Measurements from ENCODE around the gene CCN6. TPM values are rescaled to one million over a fixed set of nuclear protein-coding genes. Genes with fewer than 3 reads are reported as not detected.

The CCN6 gene
- total RNA-seq, 2 experiments from 2014 or later = 0.26 to 0.32 TPM

DNA sequence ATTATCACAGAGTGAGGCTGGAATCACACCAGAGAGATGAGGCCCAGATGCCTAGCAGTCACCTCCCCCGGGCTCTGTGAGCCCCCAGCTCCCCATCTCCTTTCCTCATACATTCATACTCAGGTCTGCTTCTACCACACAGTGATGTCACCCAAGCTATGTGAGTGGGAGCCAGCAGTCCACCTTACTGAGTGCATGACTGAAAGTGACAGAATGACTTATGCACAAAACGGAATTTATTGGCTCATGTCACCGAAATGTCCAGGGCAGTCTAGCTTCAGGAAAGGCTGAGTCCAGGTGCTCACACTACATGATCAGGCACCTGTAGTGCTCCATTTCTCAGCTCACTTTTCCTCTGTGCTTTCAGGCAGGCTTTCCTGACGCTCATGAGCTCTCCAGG lies 36.7 kb upstream of the CCN6 start:
- intact Hi-C loops (cut with DNase I, micrococcal nuclease) = loop anchor here in 1 of 2 experiments (1.0 to 2.0 kb wide), 5 partner anchors 18 to 534 kb away; partner anchors contain the start of gene REV3L
- Mint-ChIP-seq H3K27me3 (no peaks in the 10 kb centered on the region), H3K4me1 (peaks cover 79% of the 10 kb centered on the region), H3K36me3 (ENCODE audit: low read depth) (no peaks in the 10 kb centered on the region), H3K9me3 (ENCODE audit: low read depth) (no peaks in the 10 kb centered on the region), H3K27ac (peak overlapping the region; percentile 84), H3K4me3 (peak overlapping the region; percentile 52)
- ATAC-seq = peak; percentile 82
- DNase-seq = peak; percentile 78
- POLR2A ChIA-PET = interaction anchor here (0.6 to 2.4 kb wide), 15 partner anchors 11 to 758 kb away, joined by 3 to 11 read pairs (median 4); partner anchors contain the start of gene FYN
- CTCF ChIA-PET = interaction anchor here (0.6 to 5.3 kb wide), 19 partner anchors 11 to 452 kb away, joined by 3 to 65 read pairs (median 4); no protein-coding TSS in a partner anchor

GRCh38 chr6:112017760-112018537 lies 36.0 kb upstream of the CCN6 start:
- no peak for DNase-seq
- Mint-ChIP-seq H3K9me3 (ENCODE audit: low read depth) (no peaks in the 10 kb centered on the region), H3K36me3 (ENCODE audit: low read depth) (no peaks in the 10 kb centered on the region), H3K27ac (peak overlapping the region; percentile 84), H3K27me3 (no peaks in the 10 kb centered on the region), H3K4me1 (peaks cover 80% of the 10 kb centered on the region), H3K4me3 (peak overlapping the region; percentile 52)
- POLR2A ChIA-PET = interaction anchor here (0.7 to 2.4 kb wide), 5 partner anchors 9 to 194 kb away, joined by 3 to 11 read pairs (median 3); partner anchors contain the start of gene FYN
- ATAC-seq = no peak
- CTCF ChIA-PET = interaction anchor here (0.8 to 5.3 kb wide), 17 partner anchors 7 to 307 kb away, joined by 3 to 65 read pairs (median 4); no protein-coding TSS in a partner anchor
- intact Hi-C loops (cut with DNase I, micrococcal nuclease) = loop anchor here in 1 of 2 experiments (1.0 to 2.0 kb wide), 5 partner anchors 17 to 535 kb away; partner anchors contain the start of gene REV3L

GRCh38 chr6:112018619-112019416 lies 35.1 kb upstream of the CCN6 start:
- POLR2A ChIA-PET = interaction anchor here (0.7 to 1.2 kb wide), 3 partner anchors 8 to 195 kb away, joined by 3 read pairs; no protein-coding TSS in a partner anchor
- peaks cover 2% of the 10 kb centered on the region for H3K36me3 Mint-ChIP-seq (ENCODE audit: low read depth)
- DNase-seq (no peak), ATAC-seq (no peak)
- H3K4me1 Mint-ChIP-seq = peaks cover 78% of the 10 kb centered on the region
- peak overlapping the region; percentile 43 for H3K27ac Mint-ChIP-seq
- CTCF ChIA-PET = interaction anchor here (1.1 to 5.3 kb wide), 7 partner anchors 8 to 259 kb away, joined by 3 to 65 read pairs (median 9); no protein-coding TSS in a partner anchor
- H3K27me3 Mint-ChIP-seq = no peaks in the 10 kb centered on the region
- intact Hi-C loops (cut with DNase I, micrococcal nuclease) = no loop called here
- peaks cover 4% of the 10 kb centered on the region for H3K9me3 Mint-ChIP-seq (ENCODE audit: low read depth)
- H3K4me3 Mint-ChIP-seq = no peak overlapping the region

DNA sequence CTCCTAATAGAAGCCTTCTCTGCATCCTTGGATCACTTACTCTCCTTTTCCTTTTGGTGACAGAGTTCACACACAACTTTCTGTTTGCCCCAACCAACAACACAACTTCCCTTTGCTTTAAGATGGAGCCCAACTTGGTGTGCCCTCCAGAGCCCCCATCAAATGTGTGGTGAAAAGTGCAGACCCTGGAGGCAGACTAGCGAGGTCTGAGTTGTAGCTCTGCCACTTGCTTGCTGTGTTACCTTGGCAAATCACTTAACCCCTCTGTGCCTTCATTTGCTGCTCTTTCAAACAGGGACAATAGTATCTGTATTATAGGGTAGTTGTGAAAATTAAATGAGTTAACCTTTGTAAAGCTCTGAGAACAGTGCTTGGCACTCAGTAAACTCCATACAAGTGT lies 34.3 kb upstream of the CCN6 start:
- no peak overlapping the region for H3K4me3 Mint-ChIP-seq
- no peaks in the 10 kb centered on the region for H3K27me3 Mint-ChIP-seq
- intact Hi-C loops (cut with DNase I, micrococcal nuclease) = no loop called here
- peaks cover 10% of the 10 kb centered on the region for H3K36me3 Mint-ChIP-seq (ENCODE audit: low read depth)
- CTCF ChIA-PET = interaction anchor here (1.2 to 2.2 kb wide), 3 partner anchors 9 to 176 kb away, joined by 3 to 9 read pairs (median 8); no protein-coding TSS in a partner anchor
- H3K27ac Mint-ChIP-seq = peak overlapping the region; percentile 43
- no peak for ATAC-seq
- POLR2A ChIA-PET = no interaction called here
- H3K4me1 Mint-ChIP-seq = peaks cover 73% of the 10 kb centered on the region
- H3K9me3 Mint-ChIP-seq (ENCODE audit: low read depth) = peaks cover 11% of the 10 kb centered on the region
- DNase-seq = no peak

GRCh38 chr6:112021691-112022310 lies 32.1 kb upstream of the CCN6 start:
- H3K27ac Mint-ChIP-seq = no peak overlapping the region
- ChIA-PET CTCF (no interaction called here), POLR2A (no interaction called here)
- intact Hi-C loops (cut with DNase I, micrococcal nuclease) = no loop called here
- no peak overlapping the region for H3K4me3 Mint-ChIP-seq
- no peak for DNase-seq
- no peak for ATAC-seq
- peaks cover 57% of the 10 kb centered on the region for H3K4me1 Mint-ChIP-seq
- H3K27me3 Mint-ChIP-seq = no peaks in the 10 kb centered on the region
- peaks cover 20% of the 10 kb centered on the region for H3K36me3 Mint-ChIP-seq (ENCODE audit: low read depth)
- H3K9me3 Mint-ChIP-seq (ENCODE audit: low read depth) = peaks cover 11% of the 10 kb centered on the region

DNA sequence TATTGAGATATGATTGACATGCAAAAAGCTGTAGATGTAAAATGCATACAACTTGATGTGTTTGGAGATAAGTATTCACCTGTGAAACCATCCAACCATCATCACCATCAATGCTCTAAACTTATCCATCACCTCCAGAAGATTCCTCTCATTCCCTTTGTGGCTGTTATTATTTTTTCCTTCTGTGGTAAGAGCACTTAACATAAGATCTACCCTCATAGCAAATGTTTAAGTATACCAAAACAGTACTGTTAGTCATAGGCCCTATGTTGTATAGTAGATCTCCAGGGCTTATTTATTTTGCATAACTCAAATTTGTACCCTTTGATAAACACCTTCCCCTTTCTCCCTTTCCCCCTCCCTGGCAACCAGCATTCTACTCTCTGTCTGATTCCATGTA lies 31.2 kb upstream of the CCN6 start:
- H3K9me3 Mint-ChIP-seq (ENCODE audit: low read depth) = peaks cover 11% of the 10 kb centered on the region
- POLR2A ChIA-PET = no interaction called here
- H3K4me1 Mint-ChIP-seq = peaks cover 57% of the 10 kb centered on the region
- no peak overlapping the region for H3K4me3 Mint-ChIP-seq
- DNase-seq (no peak), ATAC-seq (no peak)
- intact Hi-C loops (cut with DNase I, micrococcal nuclease) = no loop called here
- peaks cover 27% of the 10 kb centered on the region for H3K36me3 Mint-ChIP-seq (ENCODE audit: low read depth)
- CTCF ChIA-PET = interaction anchor here (0.6 to 1.0 kb wide), 3 partner anchors 19 to 678 kb away, joined by 3 read pairs; no protein-coding TSS in a partner anchor
- no peaks in the 10 kb centered on the region for H3K27me3 Mint-ChIP-seq
- H3K27ac Mint-ChIP-seq = no peak overlapping the region

DNA sequence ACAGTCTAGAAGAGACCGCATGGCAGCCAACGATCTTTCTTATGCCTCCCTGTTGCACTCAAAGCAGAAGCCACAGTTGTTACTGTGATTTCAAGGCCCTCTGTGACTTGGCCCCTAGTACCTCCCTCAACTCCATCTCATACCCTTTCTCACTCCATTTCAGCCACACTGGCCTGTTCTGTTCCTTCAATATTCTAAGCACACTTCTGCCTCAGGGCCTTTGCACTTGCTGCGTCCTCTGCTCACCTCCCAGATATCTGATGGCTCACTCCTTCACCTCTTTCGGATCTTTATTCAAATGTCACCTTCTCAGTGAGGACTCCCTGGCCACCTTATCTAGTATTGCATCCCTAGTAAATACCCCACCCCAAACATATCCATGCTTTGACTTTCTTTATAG lies 29.4 kb upstream of the CCN6 start:
- DNase-seq (no peak), ATAC-seq (no peak)
- H3K4me1 Mint-ChIP-seq = peaks cover 59% of the 10 kb centered on the region
- H3K27me3 Mint-ChIP-seq = no peaks in the 10 kb centered on the region
- ChIA-PET POLR2A (no interaction called here), CTCF (no interaction called here)
- H3K9me3 Mint-ChIP-seq (ENCODE audit: low read depth) = peaks cover 11% of the 10 kb centered on the region
- H3K27ac Mint-ChIP-seq = peak overlapping the region; percentile 23
- intact Hi-C loops (cut with DNase I, micrococcal nuclease) = no loop called here
- H3K4me3 Mint-ChIP-seq = no peak overlapping the region
- peaks cover 30% of the 10 kb centered on the region for H3K36me3 Mint-ChIP-seq (ENCODE audit: low read depth)

GRCh38 chr6:112026933-112027332 lies 27.0 kb upstream of the CCN6 start:
- no peaks in the 10 kb centered on the region for H3K27me3 Mint-ChIP-seq
- H3K9me3 Mint-ChIP-seq (ENCODE audit: low read depth) = peaks cover 11% of the 10 kb centered on the region
- peak overlapping the region; percentile 87 for H3K27ac Mint-ChIP-seq
- ChIA-PET POLR2A (interaction anchor here (0.7 kb wide), 1 partner anchor 9 kb away, joined by 3 read pairs; no protein-coding TSS in a partner anchor), CTCF (interaction anchor here (0.6 to 4.2 kb wide), 11 partner anchors 8 to 1038 kb away, joined by 3 to 65 read pairs (median 3); no protein-coding TSS in a partner anchor)
- intact Hi-C loops (cut with DNase I, micrococcal nuclease) = no loop called here
- peaks cover 32% of the 10 kb centered on the region for H3K36me3 Mint-ChIP-seq (ENCODE audit: low read depth)
- DNase-seq (no peak), ATAC-seq (no peak)
- H3K4me3 Mint-ChIP-seq = no peak overlapping the region
- H3K4me1 Mint-ChIP-seq = peaks cover 69% of the 10 kb centered on the region

DNA sequence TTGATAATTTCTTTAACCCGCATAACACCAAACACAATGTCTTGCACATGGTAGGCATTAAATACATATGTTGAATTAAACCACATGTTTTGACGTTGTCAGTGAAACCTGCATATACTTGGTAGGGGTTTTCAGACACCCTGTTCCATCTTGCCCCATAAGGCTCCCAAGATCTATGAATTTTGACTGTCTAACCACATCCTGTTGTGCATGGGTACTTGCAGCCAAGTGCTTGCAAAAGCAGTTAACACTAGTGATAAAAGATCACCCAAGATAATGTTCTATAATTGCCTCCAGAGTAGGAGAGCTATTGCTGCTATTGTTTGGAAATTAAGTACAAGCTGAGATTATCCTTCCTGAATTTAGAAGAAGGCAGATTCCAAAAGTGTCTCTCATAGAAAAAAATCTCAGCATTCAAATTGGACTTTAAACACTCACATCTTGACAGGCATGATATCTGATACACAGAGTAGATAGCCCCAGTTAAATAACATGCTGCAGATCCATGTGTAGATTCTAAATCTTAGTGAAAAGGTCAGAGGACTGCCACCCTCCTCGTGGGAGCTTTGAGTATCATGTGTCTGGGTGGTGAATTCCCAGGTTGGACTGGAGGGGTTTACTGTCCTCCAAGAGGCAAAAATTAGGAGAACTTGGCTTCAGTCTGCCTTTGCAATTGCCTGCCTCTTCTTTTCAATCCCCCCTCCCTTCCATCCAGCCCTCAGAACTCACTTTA lies 25.8 kb upstream of the CCN6 start:
- H3K27ac Mint-ChIP-seq = peak overlapping the region; percentile 87
- H3K4me3 Mint-ChIP-seq = peak overlapping the region; percentile 46
- peaks cover 11% of the 10 kb centered on the region for H3K9me3 Mint-ChIP-seq (ENCODE audit: low read depth)
- DNase-seq (peak; percentile 53), ATAC-seq (peak; percentile 94)
- intact Hi-C loops (cut with DNase I, micrococcal nuclease) = loop anchor here in 1 of 2 experiments (2.0 kb wide), 1 partner anchor 55 kb away; no protein-coding TSS in a partner anchor
- H3K27me3 Mint-ChIP-seq = no peaks in the 10 kb centered on the region
- ChIA-PET CTCF (interaction anchor here (0.6 to 4.2 kb wide), 19 partner anchors 8 to 930 kb away, joined by 3 to 65 read pairs (median 4); no protein-coding TSS in a partner anchor), POLR2A (interaction anchor here (0.7 kb wide), 1 partner anchor 12 kb away, joined by 4 read pairs; no protein-coding TSS in a partner anchor)
- H3K4me1 Mint-ChIP-seq = peaks cover 66% of the 10 kb centered on the region
- peaks cover 32% of the 10 kb centered on the region for H3K36me3 Mint-ChIP-seq (ENCODE audit: low read depth)
